GM12878 (cell line): ENCODE results near the gene SPAG16. TPM values are rescaled to one million over a fixed set of nuclear protein-coding genes. Genes with fewer than 3 reads are reported as not detected.

Experiments used
- ATAC-seq: fragments of 200-7000 bp; cut with Tn5 transposase; 3 replicates; pipeline ENCODE4 v1.9.1; 2020; ENCODE audit warnings: mild to moderate bottlenecking, moderate library complexity
- BruUV-seq: library from RNA; stranded (reverse); fragments of 400-500 nt; replicated peaks from 2 replicates; lab custom pipeline; 2021; lab: Mats Ljungman, UMichigan
- CTCF ChIA-PET: fragments of 300-600 bp; sonication (Branson Sonifier 250); formaldehyde crosslinking; extraction: SDS; loops from one replicate; lab custom pipeline; 2021; ENCODE audit warnings: inconsistent platforms; lab: Yijun Ruan, JAX
- POLR2A ChIA-PET: fragments of 350-600 bp; formaldehyde crosslinking; extraction: SDS; loops from one replicate; lab custom pipeline; 2021; ENCODE audit warnings: inconsistent platforms; lab: Charles Lee
- RAD21 ChIA-PET: fragments of 300-600 bp; sonication (Branson Sonifier 250); formaldehyde crosslinking; loops from one replicate; lab custom pipeline; 2023; ENCODE audit warnings: antibody characterized with exemption; ENCODE audit not compliant: unreplicated experiment; lab: Charles Lee
- SMC1A ChIA-PET: fragments of 300-600 bp; sonication (Branson Sonifier 250); formaldehyde crosslinking; loops from one replicate; lab custom pipeline; 2023; ENCODE audit not compliant: unreplicated experiment, uncharacterized antibody; lab: Charles Lee
- DNase-seq: peaks from one replicate; pipeline ENCODE4 v3.0.0-alpha.2; 2011; ENCODE audit warnings: low read depth, low spot score
- FAIRE-seq: peaks from 3 replicates; lab custom pipeline; 2011; peaks lifted over from hg19 to GRCh38; lab: Jason Lieb, UNC
- H2AFZ ChIP-seq: 2 replicates; pipeline ENCODE4 v1.6.0; 2011; ENCODE audit warnings: low read depth, low read length, control low read depth; ENCODE audit not compliant: control insufficient read depth
- H3K27ac ChIP-seq: 2 replicates; pipeline ENCODE4 v1.5.1; 2011; ENCODE audit warnings: control low read depth; ENCODE audit not compliant: control insufficient read depth, insufficient read depth
- H3K27me3 ChIP-seq, 2 experiments: replicated peaks in 1 of 2; 2 replicates each; pipeline versions ENCODE4 v1.6.0 to v1.6.1; 2011; ENCODE audit warnings: low read length in 1 of 2; ENCODE audit not compliant: control insufficient read depth in 2 of 2, insufficient read depth in 2 of 2
- H3K36me3 ChIP-seq, 2 experiments: 2 replicates each; pipeline ENCODE4 v1.5.1; 2011; ENCODE audit warnings: low read length in 1 of 2; ENCODE audit not compliant: control insufficient read depth in 2 of 2, insufficient read depth in 2 of 2
- H3K4me1 ChIP-seq: 2 replicates; pipeline ENCODE4 v1.6.1; 2011; ENCODE audit warnings: mild to moderate bottlenecking, low read length, moderate library complexity, mixed read lengths; ENCODE audit not compliant: control insufficient read depth, insufficient read depth
- H3K4me2 ChIP-seq: 2 replicates; pipeline ENCODE4 v1.6.0; 2011; ENCODE audit warnings: control low read depth; ENCODE audit not compliant: control insufficient read depth, insufficient read depth
- H3K4me3 ChIP-seq: fragments of 200-600 bp; sonication (generic); 2 replicates; pipeline ENCODE4 v1.5.1; 2016
- H3K79me2 ChIP-seq: 2 replicates; pipeline ENCODE4 v1.6.0; 2011; ENCODE audit warnings: low read length; ENCODE audit not compliant: control insufficient read depth, insufficient read depth
- H3K9ac ChIP-seq: 2 replicates; pipeline ENCODE4 v1.8.0; 2011; ENCODE audit warnings: low read length, control low read depth, mixed read lengths; ENCODE audit not compliant: control insufficient read depth, insufficient read depth
- H3K9me3 ChIP-seq: replicated peaks from 3 replicates; pipeline ENCODE4 v1.5.1; 2011; ENCODE audit warnings: mild to moderate bottlenecking, low read length; ENCODE audit not compliant: control insufficient read depth, insufficient read depth
- H4K20me1 ChIP-seq: 2 replicates; pipeline ENCODE4 v1.6.0; 2011; ENCODE audit not compliant: control insufficient read depth, insufficient read depth
- BRCA1 ChIP-seq: IDR thresholded peaks from 2 replicates; pipeline ENCODE4 v1.6.1; 2011; ENCODE audit warnings: low read depth, low read length, improper control_type of control experiment
- CBX5 ChIP-seq: sonication (generic); IDR thresholded peaks from 2 replicates; pipeline ENCODE4 v1.6.1; 2016; ENCODE audit warnings: low read depth, moderate library complexity, mild to moderate bottlenecking, inconsistent platforms
- MTA2 ChIP-seq: fragments of 450-650 bp; IDR thresholded peaks from 2 replicates; pipeline ENCODE4 v1.6.1; 2016; ENCODE audit warnings: low read depth, mild to moderate bottlenecking, moderate library complexity
- MYC ChIP-seq: IDR thresholded peaks from 2 replicates; pipeline ENCODE4 v1.6.1; 2011; ENCODE audit warnings: mild to moderate bottlenecking, low read length, moderate library complexity, inconsistent platforms; ENCODE audit not compliant: insufficient read depth, insufficient replicate concordance, insufficient read length, severe bottlenecking
- POLR2A ChIP-seq: IDR thresholded peaks from 2 replicates; pipeline ENCODE4 v1.6.1; 2011; ENCODE audit warnings: low read depth, mild to moderate bottlenecking, low read length
- ZNF217 ChIP-seq: fragments of 450-650 bp; IDR thresholded peaks from 2 replicates; pipeline ENCODE4 v1.6.1; 2017; ENCODE audit warnings: antibody characterized with exemption, mild to moderate bottlenecking
- in situ Hi-C: fragments of 300-500 bp; cut with MboI; formaldehyde crosslinking; loops from 9 replicates; pipeline ENCODE4 v1.14.3; 2018; ENCODE audit warnings: mixed read lengths
- intact Hi-C: fragments of 100-400 bp; cut with micrococcal nuclease; formaldehyde crosslinking; loops from one replicate; pipeline ENCODE4 v1.14.2; 2022; ENCODE audit not compliant: unreplicated experiment
- polyA plus RNA-seq, 11 experiments: library from polyadenylated mRNA; depleted of rRNA in 4 of 11; unstranded in 6 of 11; stranded (reverse) in 5 of 11; fragments of >200 nt; fragmentation: Nextera tagmentation in 4 of 11; fragmentation: Illumina TruSeq in 1 of 11; extraction: Ambion mirVana in 4 of 11; extraction: Trizol in 1 of 11; gene quantifications; 1 replicate in 1 of 11; 2 replicates in 10 of 11; pipeline versions ENCODE4 v1.2.1 to v1.2.3, GENCODE V29; 2011 to 2016; ENCODE audit warnings: inconsistent platforms in 2 of 11, missing spikeins in 2 of 11, low read depth in 1 of 11
- total RNA-seq, 4 experiments: library from RNA; depleted of rRNA in 3 of 4; stranded (reverse); fragments of >200 nt in 3 of 4; fragmentation: Illumina TruSeq in 1 of 4; extraction: Trizol in 1 of 4; gene quantifications; 2 replicates each; pipeline versions ENCODE4 v1.2.1 to v1.2.3, GENCODE V29; 2013 to 2021
- TF ChIP-seq, protein P1 (sequence below): IDR thresholded peaks from 2 replicates; pipeline ENCODE4 v1.6.1; 2012; ENCODE audit warnings: low read depth, low read length, improper control_type of control experiment
- TF ChIP-seq, protein P2 (sequence below): IDR thresholded peaks from 2 replicates; pipeline ENCODE4 v1.6.1; 2012; ENCODE audit warnings: low read depth, low read length, improper control_type of control experiment

The SPAG16 gene
- total and polyA plus RNA-seq, 10 of the 15 experiments (the other 5 are each of a cell fraction or from before 2014, with no cell fraction given): 6.0 to 25.0 (median 15.2) TPM

DNA sequence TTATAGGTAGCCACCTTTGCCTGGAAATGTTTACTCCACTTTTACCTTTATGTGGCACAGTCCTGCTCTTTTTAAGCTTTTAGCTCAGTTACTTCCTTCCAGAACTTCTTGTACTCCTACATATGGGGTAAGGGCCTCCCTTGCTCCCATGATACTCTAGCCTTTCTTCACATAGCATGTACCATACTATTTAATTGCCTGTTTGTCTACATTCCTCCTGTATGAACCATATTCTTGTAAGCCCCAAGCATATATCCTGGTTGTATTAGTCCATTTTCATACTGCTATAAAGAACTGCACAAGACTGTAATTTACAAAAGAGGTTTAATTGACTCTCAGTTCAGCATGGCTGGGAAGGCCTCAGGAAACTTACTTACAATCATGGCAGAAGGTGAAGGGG is 1035.9 kb downstream of the SPAG16 start:
- intact Hi-C loops: no loop called here
- H3K4me3 ChIP-seq: no peak overlapping the region
- ATAC-seq (no peak), FAIRE-seq (no peak), DNase-seq (no peak)
- H3K27me3 ChIP-seq: no peaks in the 10 kb centered on the region
- ChIA-PET CTCF (interaction anchor here (1.0 kb wide), 1 partner anchor 10 kb away, joined by 5 read pairs; no protein-coding TSS in a partner anchor), POLR2A (no interaction called here), RAD21 (interaction anchor here (1.0 kb wide), 2 partner anchors 10 to 17 kb away, joined by 3 read pairs; no protein-coding TSS in a partner anchor), SMC1A (interaction anchor here (0.6 to 1.0 kb wide), 2 partner anchors 10 to 1525 kb away, joined by 3 read pairs; no protein-coding TSS in a partner anchor)
- H3K9ac ChIP-seq: no peak overlapping the region
- in situ Hi-C loops: loop anchor here (25.0 kb wide), 1 partner anchor 1617 kb away; no protein-coding TSS in a partner anchor
- no peak overlapping the region for H3K4me2 ChIP-seq
- H3K36me3 ChIP-seq: no peaks in the 10 kb centered on the region
- no peaks in the 10 kb centered on the region for H3K9me3 ChIP-seq
- no peaks in the 10 kb centered on the region for H3K79me2 ChIP-seq
- H3K27ac ChIP-seq: no peak overlapping the region
- no TSS peak for BruUV-seq
- H2AFZ ChIP-seq: no peak overlapping the region
- H4K20me1 ChIP-seq: no peaks in the 10 kb centered on the region
- TF ChIP-seq MYC (no peak), POLR2A (no peak), MTA2 (no peak), BRCA1 (no peak), CBX5 (no peak), ZNF217 (no peak)
- TF ChIP-seq, protein P1, sequence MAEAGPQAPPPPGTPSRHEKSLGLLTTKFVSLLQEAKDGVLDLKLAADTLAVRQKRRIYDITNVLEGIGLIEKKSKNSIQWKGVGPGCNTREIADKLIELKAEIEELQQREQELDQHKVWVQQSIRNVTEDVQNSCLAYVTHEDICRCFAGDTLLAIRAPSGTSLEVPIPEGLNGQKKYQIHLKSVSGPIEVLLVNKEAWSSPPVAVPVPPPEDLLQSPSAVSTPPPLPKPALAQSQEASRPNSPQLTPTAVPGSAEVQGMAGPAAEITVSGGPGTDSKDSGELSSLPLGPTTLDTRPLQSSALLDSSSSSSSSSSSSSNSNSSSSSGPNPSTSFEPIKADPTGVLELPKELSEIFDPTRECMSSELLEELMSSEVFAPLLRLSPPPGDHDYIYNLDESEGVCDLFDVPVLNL: no peak
- TF ChIP-seq, protein P2, sequence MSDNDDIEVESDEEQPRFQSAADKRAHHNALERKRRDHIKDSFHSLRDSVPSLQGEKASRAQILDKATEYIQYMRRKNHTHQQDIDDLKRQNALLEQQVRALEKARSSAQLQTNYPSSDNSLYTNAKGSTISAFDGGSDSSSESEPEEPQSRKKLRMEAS: no peak
- no peaks in the 10 kb centered on the region for H3K4me1 ChIP-seq
